AG04449 (cell line): Measurements from ENCODE around the gene GRK2.
"Not testable (repeated sequence)": the region's sequence is repeated elsewhere in the genome, so short reads cannot be mapped to it uniquely, and the experiment has no call there.

Source experiments
- CTCF ChIA-PET: fragments of 350-600 bp; formaldehyde crosslinking; extraction: SDS; loops from one replicate; lab custom pipeline; 2021; ENCODE audit warnings: antibody characterized with exemption; lab: Yijun Ruan, JAX
- POLR2A ChIA-PET: fragments of 400-600, 350-600 bp; formaldehyde crosslinking; extraction: SDS; loops from one replicate; lab custom pipeline; 2020; ENCODE audit warnings: antibody characterized with exemption, inconsistent platforms; lab: Yijun Ruan, JAX
- DNase-seq: peaks from one replicate; pipeline ENCODE4 v3.0.0-alpha.2; 2010; ENCODE audit warnings: low read depth, low spot score
- H3K4me3 ChIP-seq: 2 replicates; pipeline ENCODE4 v1.5.1; 2011; ENCODE audit warnings: low read depth, mild to moderate bottlenecking, control low read depth, low read length
- CTCF ChIP-seq: IDR thresholded peaks from one replicate; pipeline ENCODE4 v1.5.1; 2011; ENCODE audit warnings: mild to moderate bottlenecking, moderate library complexity, low read length, control low read depth, inconsistent platforms; ENCODE audit not compliant: insufficient read depth; ENCODE audit errors: missing control alignments

GRK2 gene

GRCh38 chr11:67266449-67267187 lies at the start of gene GRK2:
Gene GRK2, plus strand, starts transcription at chr11:67266473. Its CDS starts 227 bp downstream, at chr11:67266700.
- H3K4me3 ChIP-seq = peak within 1 kb of the TSS; percentile 80
- no peak for TF ChIP-seq CTCF
- ChIA-PET POLR2A (no interaction called here), CTCF (interaction anchor here (0.6 to 11.9 kb wide), 22 partner anchors 9 to 212 kb away, joined by 3 to 295 read pairs (median 4); partner anchors contain the start of gene ANKRD13D)
- DNase-seq = no peak

GRCh38 chr11:67227726-67228125 lies 38.5 kb upstream of the GRK2 start:
- ChIA-PET POLR2A (no interaction called here), CTCF (interaction anchor here (1.6 kb wide), 1 partner anchor 12 kb away, joined by 5 read pairs; no protein-coding TSS in a partner anchor)
- no peak overlapping the region for H3K4me3 ChIP-seq
- no peak for TF ChIP-seq CTCF
- DNase-seq = no peak

GRCh38 chr11:67230406-67230805 lies 35.9 kb upstream of the GRK2 start:
- ChIA-PET POLR2A (no interaction called here), CTCF (interaction anchor here (0.7 to 1.0 kb wide), 2 partner anchors 9 to 149 kb away, joined by 4 to 6 read pairs; no protein-coding TSS in a partner anchor)
- no peak for TF ChIP-seq CTCF
- no peak for DNase-seq
- no peak overlapping the region for H3K4me3 ChIP-seq

GRCh38 chr11:67230886-67231285 lies 35.4 kb upstream of the GRK2 start:
- DNase-seq = no peak
- no peak overlapping the region for H3K4me3 ChIP-seq
- CTCF ChIA-PET = interaction anchor here (0.7 to 1.0 kb wide), 2 partner anchors 9 to 150 kb away, joined by 4 to 6 read pairs; no protein-coding TSS in a partner anchor
- TF ChIP-seq CTCF = no peak
- POLR2A ChIA-PET = interaction anchor here (0.5 kb wide), 1 partner anchor 614 kb away, joined by 3 read pairs; the partner anchor contains the start of gene RBM14

- H3K4me3 ChIP-seq = no peak overlapping the region
- ChIA-PET POLR2A (interaction anchor here (0.6 kb wide), 1 partner anchor 139 kb away, joined by 3 read pairs; no protein-coding TSS in a partner anchor), CTCF (interaction anchor here (1.5 kb wide), 1 partner anchor 16 kb away, joined by 5 read pairs; no protein-coding TSS in a partner anchor)
- TF ChIP-seq CTCF = no peak
- no peak for DNase-seq
Observed at GRCh38 chr11:67233584-67234190, 32.6 kb upstream of the GRK2 start.

- POLR2A ChIA-PET, DNase-seq, CTCF ChIA-PET, H3K4me3 ChIP-seq: not testable (repeated sequence)
Observed at GRCh38 chr11:67234571-67234970, 31.7 kb upstream of the GRK2 start.
